Mesendoderm (in vitro differentiated cells): Measurements from ENCODE around the gene GABPA.
A peak's percentile ranks its signal among the peaks of the same experiment; 100 is the strongest.

Experiments
- DNase-seq: peaks from one replicate; pipeline ENCODE4 v3.0.0; 2013
- H2AK5ac ChIP-seq: 2 replicates; pipeline ENCODE4 v1.6.1; 2013; ENCODE audit warnings: low read length, inconsistent platforms
- H2BK120ac ChIP-seq: 2 replicates; pipeline ENCODE4 v1.6.1; 2013; ENCODE audit warnings: low read depth, mild to moderate bottlenecking, low read length, moderate library complexity, mixed read lengths
- H2BK15ac ChIP-seq: replicated peaks from 2 replicates; pipeline ENCODE4 v1.6.1; 2013; ENCODE audit warnings: low read depth, mild to moderate bottlenecking, moderate library complexity
- H2BK5ac ChIP-seq: 2 replicates; pipeline ENCODE4 v1.6.1; 2013; ENCODE audit warnings: low read length, inconsistent platforms
- H3K18ac ChIP-seq: 2 replicates; pipeline ENCODE4 v1.6.1; 2013; ENCODE audit warnings: mild to moderate bottlenecking, low read length, mixed read lengths
- H3K23ac ChIP-seq: one replicate; pipeline ENCODE4 v1.6.1; 2013; ENCODE audit warnings: low read length
- H3K27ac ChIP-seq: 2 replicates; pipeline ENCODE4 v1.5.1; 2013; ENCODE audit warnings: low read depth, mild to moderate bottlenecking, inconsistent platforms, low read length, moderate library complexity
- H3K27me3 ChIP-seq: 2 replicates; pipeline ENCODE4 v1.6.1; 2013; ENCODE audit warnings: low read length, control low read depth, mild to moderate bottlenecking, inconsistent platforms; ENCODE audit not compliant: insufficient read depth, poor library complexity
- H3K36me3 ChIP-seq: 2 replicates; pipeline ENCODE4 v1.6.1; 2013; ENCODE audit warnings: low read length, inconsistent platforms; ENCODE audit not compliant: control insufficient read depth, insufficient read depth
- H3K4ac ChIP-seq: one replicate; pipeline ENCODE4 v1.6.1; 2013; ENCODE audit warnings: low read depth, mild to moderate bottlenecking, low read length, moderate library complexity
- H3K4me1 ChIP-seq: 2 replicates; pipeline ENCODE4 v1.6.1; 2013; ENCODE audit warnings: low read depth, low read length, inconsistent platforms; ENCODE audit not compliant: control insufficient read depth
- H3K4me2 ChIP-seq: 2 replicates; pipeline ENCODE4 v1.6.1; 2013; ENCODE audit warnings: low read length
- H3K4me3 ChIP-seq: 2 replicates; pipeline ENCODE4 v1.5.1; 2013; ENCODE audit warnings: mild to moderate bottlenecking, low read length
- H3K56ac ChIP-seq: one replicate; pipeline ENCODE4 v1.6.1; 2013; ENCODE audit warnings: low read length
- H3K79me1 ChIP-seq: 2 replicates; pipeline ENCODE4 v1.6.1; 2013; ENCODE audit warnings: low read length, inconsistent platforms
- H3K79me2 ChIP-seq: 2 replicates; pipeline ENCODE4 v1.6.1; 2013; ENCODE audit warnings: mild to moderate bottlenecking, low read length; ENCODE audit not compliant: control insufficient read depth, insufficient read depth
- H3K9ac ChIP-seq: 2 replicates; pipeline ENCODE4 v1.6.1; 2013; ENCODE audit warnings: low read length, inconsistent platforms
- H4K5ac ChIP-seq: one replicate; pipeline ENCODE4 v1.6.1; 2013; ENCODE audit warnings: low read length
- H4K8ac ChIP-seq: one replicate; pipeline ENCODE4 v1.6.1; 2013; ENCODE audit warnings: low read depth, mild to moderate bottlenecking, control low read depth, low read length, moderate library complexity
- WGBS: extraction: QIAGEN DNeasy Blood & Tissue Kit; methylation state at CpG from one replicate; pipeline ENCODE4 v1.1.7; 2013; ENCODE audit warnings: low lambda C conversion rate, missing lambda C conversion rate; ENCODE audit not compliant: insufficient coverage; ENCODE audit errors: extremely low coverage; 5-methylcytosine and 5-hydroxymethylcytosine counted together

GABPA gene

DNA sequence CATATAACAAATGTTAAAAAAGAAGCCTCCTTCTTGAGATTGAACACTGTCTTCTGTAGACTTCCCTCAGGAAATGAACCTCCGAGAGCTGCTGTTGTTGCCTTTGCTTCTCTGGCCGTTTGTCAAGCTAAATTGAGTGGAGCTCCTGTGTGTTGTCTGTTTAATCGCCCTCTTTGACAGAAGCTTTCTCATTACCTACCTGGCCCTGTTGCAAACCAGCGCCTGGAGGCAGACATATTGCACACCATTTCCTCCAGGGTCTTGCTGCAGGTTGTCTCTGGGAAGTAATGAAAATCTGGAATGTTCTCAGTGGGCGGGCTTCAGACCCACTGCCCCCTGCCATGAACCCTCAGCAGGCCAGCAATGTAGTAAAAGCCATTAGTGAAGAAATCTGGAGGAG, 83.3 kb downstream of the GABPA start:
- H2BK15ac ChIP-seq = no peak overlapping the region
- H3K36me3 ChIP-seq = no peaks in the 10 kb centered on the region
- no peak overlapping the region for H3K18ac ChIP-seq
- peak; percentile 3 for DNase-seq
- H3K56ac ChIP-seq = no peak overlapping the region
- H3K4me2 ChIP-seq = no peak overlapping the region
- no peak overlapping the region for H3K27ac ChIP-seq
- no peak overlapping the region for H2AK5ac ChIP-seq
- no CpG with 5 or more reads among the region's 5 CpGs for WGBS
- no peak overlapping the region for H3K9ac ChIP-seq
- no peak overlapping the region for H3K23ac ChIP-seq
- no peak overlapping the region for H2BK120ac ChIP-seq
- H3K79me1 ChIP-seq = no peaks in the 10 kb centered on the region
- H3K79me2 ChIP-seq = no peaks in the 10 kb centered on the region
- no peaks in the 10 kb centered on the region for H3K27me3 ChIP-seq
- H3K4me1 ChIP-seq = no peaks in the 10 kb centered on the region
- H4K5ac ChIP-seq = no peak overlapping the region
- no peak overlapping the region for H3K4ac ChIP-seq
- no peak overlapping the region for H4K8ac ChIP-seq
- no peak overlapping the region for H3K4me3 ChIP-seq
- no peak overlapping the region for H2BK5ac ChIP-seq

DNA sequence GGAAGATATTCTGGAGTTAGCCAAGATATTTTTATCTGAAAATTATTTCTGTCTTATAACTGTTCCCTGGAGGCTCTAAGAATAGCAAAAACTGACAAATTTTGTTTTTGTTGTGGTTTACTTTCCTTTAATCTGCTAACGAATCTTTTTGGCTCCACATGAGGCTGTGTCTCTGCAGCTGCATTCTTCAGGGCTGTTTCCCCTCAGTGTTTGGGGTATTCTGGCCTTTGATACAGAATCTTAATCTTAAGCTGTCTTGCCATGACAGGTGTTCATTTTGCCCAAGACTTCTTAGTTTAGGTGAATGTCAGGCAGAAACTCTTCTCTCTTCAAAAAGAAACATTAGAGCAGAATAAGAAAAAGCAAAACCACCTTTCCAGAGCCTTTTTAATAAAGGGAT, 83.8 kb downstream of the GABPA start:
- H2BK15ac ChIP-seq = no peak overlapping the region
- H3K56ac ChIP-seq = no peak overlapping the region
- H4K5ac ChIP-seq = no peak overlapping the region
- no peak for DNase-seq
- WGBS = no CpG with 5 or more reads among the region's 1 CpG
- H3K4me3 ChIP-seq = no peak overlapping the region
- no peak overlapping the region for H3K9ac ChIP-seq
- no peak overlapping the region for H2BK5ac ChIP-seq
- no peak overlapping the region for H3K23ac ChIP-seq
- no peak overlapping the region for H4K8ac ChIP-seq
- no peak overlapping the region for H3K27ac ChIP-seq
- H3K79me1 ChIP-seq = no peaks in the 10 kb centered on the region
- no peak overlapping the region for H3K4me2 ChIP-seq
- no peak overlapping the region for H3K4ac ChIP-seq
- no peaks in the 10 kb centered on the region for H3K36me3 ChIP-seq
- no peaks in the 10 kb centered on the region for H3K4me1 ChIP-seq
- H3K79me2 ChIP-seq = no peaks in the 10 kb centered on the region
- H3K27me3 ChIP-seq = no peaks in the 10 kb centered on the region
- no peak overlapping the region for H3K18ac ChIP-seq
- no peak overlapping the region for H2BK120ac ChIP-seq
- H2AK5ac ChIP-seq = no peak overlapping the region
